ENCODE data around the gene POFUT1.

POFUT1 gene

GRCh38 chr20:32208499-32209154, 947 bp downstream of the POFUT1 start:
- no peak for DNase-seq

GRCh38 chr20:32209850-32210605, 2.3 kb downstream of the POFUT1 start:
- no peak for DNase-seq

DNA sequence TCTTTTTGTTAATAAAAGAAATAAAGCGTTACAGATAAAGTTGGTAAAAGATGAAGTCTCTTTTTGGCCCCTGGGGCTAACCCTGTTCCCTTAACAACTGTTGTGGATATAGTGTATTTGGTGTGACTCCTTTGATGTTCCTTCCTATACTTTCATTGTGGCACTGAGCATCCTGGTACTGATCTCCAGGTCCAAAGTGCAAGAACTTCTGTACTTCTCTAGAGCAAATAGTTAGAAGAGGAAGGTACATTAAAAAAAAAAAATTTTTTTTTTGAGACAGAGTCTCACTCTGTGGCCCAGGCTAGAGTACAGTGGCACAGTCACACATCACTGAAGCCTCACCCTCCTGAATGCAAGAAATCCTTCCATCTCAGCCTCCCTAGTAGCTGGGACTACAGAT, 6.2 kb downstream of the POFUT1 start:
- DNase-seq = no peak

- no peak for DNase-seq
Observed at GRCh38 chr20:32215147-32215546, 7.5 kb downstream of the POFUT1 start.

DNA sequence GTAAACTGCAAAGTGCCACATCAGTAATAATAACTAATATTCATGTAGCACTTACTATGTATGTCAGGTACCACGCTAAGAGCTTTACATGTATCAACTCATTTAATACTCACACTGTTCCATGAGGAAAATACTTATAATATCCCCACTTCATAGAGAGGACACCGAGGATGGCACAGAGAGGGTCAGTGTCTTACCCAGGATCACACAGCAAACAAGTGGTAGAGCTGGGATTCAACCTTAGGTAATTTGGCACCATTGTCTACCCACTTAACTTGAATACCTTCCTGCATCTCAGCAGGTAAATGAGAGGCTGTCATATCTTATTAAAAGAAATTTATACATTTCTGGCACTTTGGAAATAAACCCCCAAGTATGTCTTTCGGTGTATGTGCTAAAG, 8.0 kb downstream of the POFUT1 start:
- DNase-seq = no peak

DNA sequence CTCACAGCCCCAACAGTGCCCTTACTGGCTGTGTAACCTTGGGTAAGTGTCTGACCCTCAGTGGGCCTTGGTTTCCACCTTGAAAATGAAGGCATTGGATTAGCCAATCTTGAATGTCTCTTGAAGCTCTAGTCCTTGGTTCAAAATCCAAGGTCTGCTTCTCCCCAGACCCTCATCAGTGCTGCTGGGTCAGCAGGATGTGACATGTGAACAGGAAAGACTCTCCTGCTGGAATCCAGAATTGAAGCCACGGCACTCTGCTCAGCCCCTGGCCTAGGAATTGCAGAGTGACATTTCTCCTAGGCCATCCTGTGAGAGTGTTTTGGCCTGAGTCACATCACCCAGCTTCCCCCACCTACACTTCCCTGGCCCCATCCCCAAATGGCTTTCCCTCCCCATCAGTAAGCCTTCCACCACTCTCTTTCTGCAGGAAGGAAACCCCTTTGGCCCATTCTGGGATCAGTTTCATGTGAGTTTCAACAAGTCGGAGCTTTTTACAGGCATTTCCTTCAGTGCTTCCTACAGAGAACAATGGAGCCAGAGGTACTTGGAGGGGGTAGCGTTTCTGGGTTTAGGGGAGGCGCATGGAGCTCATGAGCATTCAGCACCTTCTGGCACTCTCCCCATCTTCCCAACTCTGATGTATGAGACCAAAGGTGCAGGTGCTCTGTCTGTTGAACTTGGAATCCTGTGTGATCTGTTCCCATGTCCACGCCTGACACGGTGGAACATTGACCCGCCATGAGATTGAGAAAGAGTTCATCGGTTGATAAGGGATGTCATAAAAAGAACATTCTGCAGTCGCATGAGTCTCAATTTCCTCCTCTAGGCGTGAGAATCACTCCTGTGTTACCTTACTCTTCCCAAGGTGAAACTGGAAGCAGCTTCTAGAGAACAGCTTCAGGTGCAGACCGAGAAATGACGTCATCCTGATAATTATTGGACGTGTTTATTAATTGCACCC, 8.8 kb downstream of the POFUT1 start:
- no peak for DNase-seq

DNA sequence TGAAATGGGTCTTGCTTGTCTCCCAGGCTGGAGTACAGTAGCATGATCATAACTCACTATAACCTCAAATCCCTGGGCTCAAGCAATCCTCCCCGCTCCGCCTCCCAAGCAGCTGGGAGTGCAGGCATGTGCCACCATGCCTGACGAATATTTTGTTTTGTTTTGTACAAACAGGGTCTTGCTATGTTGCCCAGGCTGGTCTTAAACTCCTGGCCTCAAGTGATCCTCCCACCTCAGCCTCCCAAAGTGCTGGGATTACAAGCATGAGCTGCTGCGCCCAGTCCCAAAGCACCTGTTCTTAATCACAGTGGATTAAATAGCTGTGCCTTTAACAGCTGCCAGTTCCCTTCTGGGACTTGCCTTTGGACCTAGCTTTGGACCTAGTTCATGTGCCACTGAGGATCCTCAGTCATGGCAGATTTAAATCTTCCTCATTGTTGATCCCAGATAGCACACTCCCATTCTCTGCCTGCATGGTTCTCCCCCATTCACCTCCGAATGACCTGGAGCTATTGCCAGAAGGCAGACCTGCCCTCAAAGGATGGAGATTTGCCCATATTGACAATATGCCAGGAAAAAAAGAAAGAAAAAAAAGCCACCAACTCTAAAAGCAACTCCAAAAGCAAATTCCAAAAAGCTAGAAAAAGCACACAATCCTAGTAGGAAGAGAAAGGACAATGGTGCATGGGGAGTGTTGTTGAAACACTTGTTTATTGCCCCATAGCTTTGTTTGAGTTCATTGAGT, 10.6 kb downstream of the POFUT1 start:
- DNase-seq = no peak

GRCh38 chr20:32224463-32224862, 16.8 kb downstream of the POFUT1 start:
- DNase-seq = no peak

GRCh38 chr20:32226391-32226790, 18.7 kb downstream of the POFUT1 start:
- DNase-seq = no peak

DNA sequence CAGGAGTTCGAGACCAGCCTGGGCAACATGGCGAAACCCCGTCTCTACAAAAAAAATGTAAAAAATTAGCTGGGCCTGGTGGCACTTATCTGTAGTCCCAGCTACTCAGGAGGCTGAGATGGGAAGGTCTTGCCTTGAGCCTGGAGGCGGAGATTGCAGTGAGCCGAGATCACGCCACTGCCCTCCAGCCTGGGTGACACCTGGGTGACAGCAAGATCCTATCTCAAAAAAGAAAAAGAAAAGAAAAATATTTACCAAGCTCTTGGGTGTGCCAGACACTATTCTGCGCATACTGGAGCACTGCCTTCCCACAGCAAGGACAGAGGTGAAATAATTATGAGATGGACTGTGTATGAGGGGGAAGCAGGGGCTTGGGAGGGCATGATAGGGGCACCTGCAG, 19.6 kb downstream of the POFUT1 start:
- no peak for DNase-seq

DNA sequence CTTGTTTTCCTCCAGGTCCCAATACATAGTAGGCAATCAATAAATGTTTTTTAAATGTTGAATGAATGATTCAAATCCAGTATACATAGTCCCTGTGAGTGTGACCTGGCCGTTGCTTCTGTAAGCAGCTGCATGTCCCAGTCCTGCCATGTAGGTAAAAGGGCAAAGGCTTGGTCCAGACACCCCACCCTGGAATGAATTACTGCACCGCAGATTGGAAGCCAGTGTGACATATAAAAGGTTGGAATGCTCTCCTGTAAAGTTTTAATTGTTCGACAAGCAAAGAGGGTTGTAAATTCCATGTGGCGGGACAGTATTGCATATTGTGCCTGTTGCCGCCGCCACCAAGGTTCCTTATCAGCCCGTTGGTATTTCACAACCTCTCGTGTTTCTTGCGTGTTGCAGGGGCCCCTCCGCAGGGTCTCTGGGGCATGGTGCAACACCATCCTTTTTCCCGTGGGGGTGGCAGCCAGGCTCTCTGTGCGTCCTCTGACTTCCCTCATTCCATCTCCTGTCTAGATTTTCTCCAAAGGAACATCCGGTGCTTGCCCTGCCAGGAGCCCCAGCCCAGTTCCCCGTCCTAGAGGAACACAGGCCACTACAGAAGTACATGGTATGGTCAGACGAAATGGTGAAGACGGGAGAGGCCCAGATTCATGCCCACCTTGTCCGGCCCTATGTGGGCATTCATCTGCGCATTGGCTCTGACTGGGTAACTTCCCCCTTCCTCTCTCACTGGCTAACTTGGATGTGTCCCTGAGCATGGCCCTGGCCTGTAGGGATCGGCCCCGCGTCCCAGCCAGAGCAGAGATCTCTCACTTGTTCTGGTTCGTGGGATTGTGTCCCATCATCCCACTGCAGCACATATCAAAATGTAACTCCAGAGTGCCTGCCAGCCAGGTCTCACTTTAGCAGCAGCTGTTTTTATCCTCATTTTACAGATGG, 20.3 kb downstream of the POFUT1 start:
- DNase-seq = no peak

DNA sequence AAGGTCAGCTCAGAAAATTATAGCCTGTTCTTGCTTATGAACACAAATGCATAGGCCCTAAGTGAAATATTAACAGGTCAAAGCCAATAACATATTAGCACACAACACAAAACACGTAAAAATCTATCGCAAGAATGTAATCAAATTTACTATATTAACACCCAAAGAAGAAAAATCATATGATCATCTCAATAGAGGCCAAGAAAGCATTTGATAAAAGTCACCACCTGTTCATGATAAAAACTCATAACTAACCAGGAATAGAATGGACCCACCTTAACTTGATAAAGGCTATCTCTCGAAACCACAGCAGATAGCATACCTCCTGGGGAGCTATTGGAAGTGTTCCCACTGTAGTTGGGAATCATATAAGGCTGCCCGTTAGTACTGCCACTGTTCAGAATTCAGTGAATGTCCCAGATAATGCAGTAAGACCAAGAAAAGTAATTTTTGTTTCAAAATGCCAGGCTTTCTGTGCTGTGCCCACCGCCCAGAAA, 21.6 kb downstream of the POFUT1 start:
- DNase-seq = no peak

DNA sequence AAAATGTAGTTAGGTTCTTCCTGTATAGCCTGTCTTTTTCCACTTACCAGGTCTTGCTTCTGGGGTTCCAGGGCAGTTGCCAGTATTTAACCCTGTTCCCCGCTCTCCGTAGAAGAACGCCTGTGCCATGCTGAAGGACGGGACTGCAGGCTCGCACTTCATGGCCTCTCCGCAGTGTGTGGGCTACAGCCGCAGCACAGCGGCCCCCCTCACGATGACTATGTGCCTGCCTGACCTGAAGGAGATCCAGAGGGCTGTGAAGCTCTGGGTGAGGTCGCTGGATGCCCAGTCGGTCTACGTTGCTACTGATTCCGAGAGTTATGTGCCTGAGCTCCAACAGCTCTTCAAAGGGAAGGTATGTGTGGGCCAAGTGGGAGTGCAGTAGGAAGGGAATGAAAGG, 23.0 kb downstream of the POFUT1 start:
- DNase-seq = no peak

DNA sequence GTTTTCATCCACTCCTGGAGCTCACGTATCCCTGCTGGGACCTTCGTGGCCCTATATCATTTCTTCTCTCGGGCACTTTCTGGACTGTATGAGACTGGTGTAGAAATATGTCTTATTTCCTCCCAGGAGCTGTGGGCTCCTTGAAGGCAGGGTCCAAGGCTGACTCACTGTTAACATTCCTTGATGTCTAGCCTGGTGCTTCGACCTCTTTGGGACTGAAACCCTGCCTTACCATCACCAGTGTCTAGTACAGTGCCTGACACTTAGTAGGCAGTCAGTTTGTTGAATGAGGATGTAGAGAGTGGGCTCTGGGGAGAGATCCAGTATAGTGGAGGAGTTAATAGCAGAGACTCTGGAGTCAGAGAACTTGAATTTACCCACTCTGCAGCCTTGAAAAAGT, 23.6 kb downstream of the POFUT1 start:
- DNase-seq = no peak

- no peak for DNase-seq
Observed at GRCh38 chr20:32231847-32232246, 24.2 kb downstream of the POFUT1 start.

- no peak for DNase-seq
Observed at GRCh38 chr20:32232326-32232886, 24.7 kb downstream of the POFUT1 start.

DNA sequence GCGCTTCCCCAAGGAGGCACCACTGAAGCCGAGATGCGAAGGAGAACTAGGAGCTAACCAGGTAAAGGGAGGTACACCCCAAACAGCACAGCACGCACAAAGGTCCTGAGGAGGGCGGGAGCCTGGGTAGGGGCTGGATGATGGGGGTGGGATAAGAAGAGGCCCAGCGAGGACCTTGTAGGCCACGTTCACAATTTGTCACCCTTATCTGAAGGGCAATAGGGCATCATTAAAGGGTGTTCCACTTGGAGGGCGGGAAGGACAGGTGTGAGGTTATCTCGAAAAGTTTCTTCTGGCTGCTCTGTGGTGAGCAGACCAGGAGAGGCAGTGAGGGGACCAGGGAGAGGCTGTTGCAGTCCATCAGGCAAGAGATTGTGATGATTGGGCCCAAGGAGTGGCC, 25.6 kb downstream of the POFUT1 start:
- no peak for DNase-seq

DNA sequence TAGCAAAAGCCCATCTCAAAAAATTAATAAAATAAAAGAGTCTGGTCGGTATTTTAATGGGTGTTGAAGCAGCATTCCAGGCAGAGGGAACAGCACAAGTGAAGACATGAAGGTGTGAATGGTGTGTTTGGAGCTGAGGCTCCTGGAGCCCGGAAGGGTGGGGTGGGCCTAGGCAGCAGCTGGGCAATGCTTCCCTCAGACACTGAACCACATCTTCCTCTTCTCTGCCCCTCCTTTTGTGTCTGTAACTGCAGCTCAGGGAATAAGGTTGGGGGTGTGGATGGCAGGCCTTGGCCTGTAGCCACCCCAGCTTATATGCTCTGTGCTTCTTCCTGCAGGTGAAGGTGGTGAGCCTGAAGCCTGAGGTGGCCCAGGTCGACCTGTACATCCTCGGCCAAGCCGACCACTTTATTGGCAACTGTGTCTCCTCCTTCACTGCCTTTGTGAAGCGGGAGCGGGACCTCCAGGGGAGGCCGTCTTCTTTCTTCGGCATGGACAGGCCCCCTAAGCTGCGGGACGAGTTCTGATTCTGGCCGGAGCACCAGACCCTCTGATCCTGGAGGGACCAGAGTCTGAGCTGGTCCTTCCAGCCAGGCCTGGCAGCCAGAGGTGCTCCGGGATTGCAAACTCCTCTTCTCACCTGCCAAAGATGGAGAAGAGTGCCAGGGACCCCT, 26.6 kb downstream of the POFUT1 start:
- DNase-seq = no peak

GRCh38 chr20:32235331-32236047, 27.8 kb downstream of the POFUT1 start:
- DNase-seq = no peak

- no peak for DNase-seq
Observed at GRCh38 chr20:32236048-32236533, 28.4 kb downstream of the POFUT1 start.

Data from NCI-H1105 (cell line).